ENCODE data around the gene MARVELD3. TPM values are rescaled to one million over a fixed set of nuclear protein-coding genes. Genes with fewer than 3 reads are reported as not detected.

Gene MARVELD3, protein sequence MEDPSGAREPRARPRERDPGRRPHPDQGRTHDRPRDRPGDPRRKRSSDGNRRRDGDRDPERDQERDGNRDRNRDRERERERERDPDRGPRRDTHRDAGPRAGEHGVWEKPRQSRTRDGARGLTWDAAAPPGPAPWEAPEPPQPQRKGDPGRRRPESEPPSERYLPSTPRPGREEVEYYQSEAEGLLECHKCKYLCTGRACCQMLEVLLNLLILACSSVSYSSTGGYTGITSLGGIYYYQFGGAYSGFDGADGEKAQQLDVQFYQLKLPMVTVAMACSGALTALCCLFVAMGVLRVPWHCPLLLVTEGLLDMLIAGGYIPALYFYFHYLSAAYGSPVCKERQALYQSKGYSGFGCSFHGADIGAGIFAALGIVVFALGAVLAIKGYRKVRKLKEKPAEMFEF
- 0.22 to 0.42 TPM (median 0.38 TPM) in 5 replicates for total RNA-seq (2022; extraction: Qiagen RNA extraction)

GRCh38 chr16:71626018-71626857 is at the start of gene MARVELD3:
TSS of gene MARVELD3 (plus strand) at chr16:71626184. CDS start at chr16:71626230, 46 bp downstream.

DNA sequence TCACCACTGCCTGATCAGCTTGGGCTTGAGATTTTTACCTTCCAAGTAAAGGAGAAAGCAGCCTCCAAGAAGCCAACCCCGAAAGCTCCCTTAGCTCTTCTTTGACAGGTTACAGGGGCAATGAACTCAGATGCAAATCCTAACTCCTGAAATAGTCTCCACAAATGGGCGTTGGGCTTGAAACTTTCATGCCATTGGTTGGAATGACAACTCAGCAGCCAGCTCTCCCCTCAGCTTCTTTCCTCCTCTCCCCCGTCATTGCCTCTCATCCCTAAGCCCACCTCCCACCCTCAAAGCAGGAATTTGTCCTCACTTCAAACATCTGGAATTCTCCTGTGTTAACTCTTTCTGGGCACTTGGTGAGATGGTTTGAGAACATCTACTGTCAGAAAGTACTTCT is 49.0 kb upstream of the MARVELD3 start, which contains the start of gene TAT:
Gene TAT (minus strand): TSS at position 122 of the 400 bp plus-strand sequence. CDS start 677 bp downstream, outside the sequence.

Other genes starting within 250 kb of the MARVELD3 start
- gene TLE7, start 184.1 kb upstream of the MARVELD3 start, total RNA-seq (2022; extraction: Qiagen RNA extraction) = not detected in 5 replicates
- gene ZNF23, start 163.9 kb upstream of the MARVELD3 start, total RNA-seq (2022; extraction: Qiagen RNA extraction) = 5.5 to 6.4 TPM (median 6.0 TPM) in 5 replicates
- gene ZNF19, start 136.9 kb upstream of the MARVELD3 start, total RNA-seq (2022; extraction: Qiagen RNA extraction) = 1.4 to 1.8 TPM (median 1.5 TPM) in 5 replicates
- 0.05 TPM in 1 of 5 replicates, not detected in the others for gene CHST4, start 99.8 kb upstream of the MARVELD3 start, total RNA-seq (2022; extraction: Qiagen RNA extraction)
- 0.02 to 0.06 TPM (median 0.04 TPM) in 3 of 5 replicates, not detected in the others for gene TAT, start 49.1 kb upstream of the MARVELD3 start, total RNA-seq (2022; extraction: Qiagen RNA extraction)
- 10.4 to 15.9 TPM (median 13.0 TPM) in 5 replicates for gene PHLPP2, start 98.5 kb downstream of the MARVELD3 start, total RNA-seq (2022; extraction: Qiagen RNA extraction)
- gene AP1G1, start 182.7 kb downstream of the MARVELD3 start, total RNA-seq (2022; extraction: Qiagen RNA extraction) = 43.6 to 61.9 TPM (median 55.2 TPM) in 5 replicates
- gene ATXN1L, start 219.8 kb downstream of the MARVELD3 start, total RNA-seq (2022; extraction: Qiagen RNA extraction) = 14.8 to 20.7 TPM (median 19.1 TPM) in 5 replicates